Endothelial cell (in vitro differentiated cells): ENCODE data around the gene GPR155. TPM values are rescaled to one million over a fixed set of nuclear protein-coding genes. Genes with fewer than 3 reads are reported as not detected.
A peak's percentile ranks its signal among the peaks of the same experiment; 100 is the strongest.

ENCODE experiments used
- DNase-seq: peaks from one replicate; pipeline ENCODE4 v3.0.0; 2021; ENCODE audit warnings: low spot score
- H3K27ac Mint-ChIP-seq: one replicate; pipeline ENCODE4 v1.8.0; 2021; ENCODE audit warnings: mixed read lengths, inconsistent platforms; ENCODE audit not compliant: unreplicated experiment
- H3K27me3 Mint-ChIP-seq: one replicate; pipeline ENCODE4 v1.8.0; 2021; ENCODE audit warnings: mild to moderate bottlenecking, moderate library complexity, mixed read lengths, inconsistent platforms; ENCODE audit not compliant: unreplicated experiment
- H3K36me3 Mint-ChIP-seq: one replicate; pipeline ENCODE4 v1.8.0; 2021; ENCODE audit warnings: mild to moderate bottlenecking, low read depth, mixed read lengths, inconsistent platforms; ENCODE audit not compliant: unreplicated experiment
- H3K4me1 Mint-ChIP-seq: one replicate; pipeline ENCODE4 v1.8.0; 2021; ENCODE audit warnings: mild to moderate bottlenecking, mixed read lengths, inconsistent platforms; ENCODE audit not compliant: unreplicated experiment
- H3K4me3 Mint-ChIP-seq: one replicate; pipeline ENCODE4 v1.8.0; 2021; ENCODE audit warnings: mild to moderate bottlenecking, mixed read lengths, inconsistent platforms; ENCODE audit not compliant: unreplicated experiment
- H3K9me3 Mint-ChIP-seq: one replicate; pipeline ENCODE4 v1.8.0; 2021; ENCODE audit warnings: mixed read lengths, inconsistent platforms; ENCODE audit not compliant: unreplicated experiment
- CTCF ChIP-seq: fragments of 200-600 bp; sonication (generic); IDR thresholded peaks from one replicate; pipeline ENCODE4 v1.5.0; 2021; ENCODE audit warnings: antibody characterized with exemption; ENCODE audit not compliant: unreplicated experiment
- long read RNA-seq: library from polyadenylated mRNA; unstranded; transcript quantifications from one replicate; pipeline ENCODE4 v2.0.0, GENCODE V29; 2020; ENCODE audit not compliant: unreplicated experiment
- total RNA-seq: library from RNA; stranded (reverse); fragmentation: NEBNext Ultra II Directional; extraction: Animal tissue kit (Norgen Biotek cat#: 25700); gene quantifications from one replicate; pipeline ENCODE4 v1.2.1, GENCODE V29; 2021; ENCODE audit not compliant: unreplicated experiment

Gene GPR155
- 1.7 TPM for total RNA-seq
- long read RNA-seq, result 0 reads

GRCh38 chr2:174486563-174487107, at the start of gene GPR155:
Gene GPR155, minus strand, starts transcription at chr2:174487029. Its CDS starts 5,073 bp downstream, at chr2:174481956.
- H3K27me3 Mint-ChIP-seq, result peaks cover 3% of the 10 kb centered on the region
- no peaks in the 10 kb centered on the region for H3K36me3 Mint-ChIP-seq
- H3K9me3 Mint-ChIP-seq, result no peaks in the 10 kb centered on the region
- H3K27ac Mint-ChIP-seq, result peak within 1 kb of the TSS; percentile 94
- TF ChIP-seq CTCF, result no peak
- peak; percentile 49 for DNase-seq
- H3K4me3 Mint-ChIP-seq, result peak within 1 kb of the TSS; percentile 92
- H3K4me1 Mint-ChIP-seq, result peaks cover 13% of the 10 kb centered on the region

GRCh38 chr2:174535757-174536703, 49.2 kb upstream of the GPR155 start:
- Mint-ChIP-seq H3K27me3 (no peaks in the 10 kb centered on the region), H3K36me3 (no peaks in the 10 kb centered on the region), H3K27ac (no peak overlapping the region), H3K4me1 (peaks cover 9% of the 10 kb centered on the region), H3K9me3 (no peaks in the 10 kb centered on the region), H3K4me3 (no peak overlapping the region)
- no peak for TF ChIP-seq CTCF
- no peak for DNase-seq

GRCh38 chr2:174535083-174535482, 48.3 kb upstream of the GPR155 start:
- Mint-ChIP-seq H3K27me3 (no peaks in the 10 kb centered on the region), H3K4me3 (no peak overlapping the region), H3K36me3 (no peaks in the 10 kb centered on the region), H3K9me3 (no peaks in the 10 kb centered on the region), H3K27ac (no peak overlapping the region), H3K4me1 (peaks cover 9% of the 10 kb centered on the region)
- DNase-seq, result no peak
- TF ChIP-seq CTCF, result no peak

- no peak overlapping the region for H3K27ac Mint-ChIP-seq
- no peak overlapping the region for H3K4me3 Mint-ChIP-seq
- TF ChIP-seq CTCF, result no peak
- peaks cover 5% of the 10 kb centered on the region for H3K36me3 Mint-ChIP-seq
- no peak for DNase-seq
- H3K4me1 Mint-ChIP-seq, result peaks cover 4% of the 10 kb centered on the region
- no peaks in the 10 kb centered on the region for H3K9me3 Mint-ChIP-seq
- no peaks in the 10 kb centered on the region for H3K27me3 Mint-ChIP-seq
Observed at GRCh38 chr2:174529916-174530315, 43.1 kb upstream of the GPR155 start.

- Mint-ChIP-seq H3K9me3 (no peaks in the 10 kb centered on the region), H3K36me3 (peaks cover 5% of the 10 kb centered on the region), H3K27me3 (no peaks in the 10 kb centered on the region), H3K4me3 (no peak overlapping the region), H3K4me1 (peaks cover 6% of the 10 kb centered on the region), H3K27ac (no peak overlapping the region)
- DNase-seq, result no peak
- TF ChIP-seq CTCF, result no peak
Observed at GRCh38 chr2:174527959-174528358, 41.1 kb upstream of the GPR155 start.
